GM18867 (cell line): ENCODE results near the gene RNGTT.
A peak's percentile ranks its signal among the peaks of the same experiment; 100 is the strongest.

Source experiments
- ATAC-seq: cut with Tn5 transposase; IDR thresholded peaks from one replicate; pipeline ENCODE4 v1.9.1; 2021; ENCODE audit warnings: mild to moderate bottlenecking, moderate library complexity; ENCODE audit not compliant: unreplicated experiment

The RNGTT gene

GRCh38 chr6:88670369-88670768 is 293.0 kb downstream of the RNGTT start:
- no peak for ATAC-seq

- ATAC-seq = no peak
Observed at GRCh38 chr6:88669475-88669874, 293.9 kb downstream of the RNGTT start.

- no peak for ATAC-seq
Observed at GRCh38 chr6:88666901-88667300, 296.5 kb downstream of the RNGTT start.

GRCh38 chr6:88665131-88665530 is 298.3 kb downstream of the RNGTT start:
- ATAC-seq = no peak

- ATAC-seq = no peak
Observed at GRCh38 chr6:88663801-88664200, 299.6 kb downstream of the RNGTT start.

GRCh38 chr6:88662653-88663174 is 300.7 kb downstream of the RNGTT start:
- ATAC-seq = peak; percentile 76

GRCh38 chr6:88662163-88662580 is 301.2 kb downstream of the RNGTT start:
- no peak for ATAC-seq

- ATAC-seq = no peak
Observed at GRCh38 chr6:88661136-88661535, 302.3 kb downstream of the RNGTT start.

GRCh38 chr6:88655586-88655985 is 307.8 kb downstream of the RNGTT start:
- ATAC-seq = no peak

- ATAC-seq = no peak
Observed at GRCh38 chr6:88653936-88654335, 309.5 kb downstream of the RNGTT start.

GRCh38 chr6:88651400-88651799 is 312.0 kb downstream of the RNGTT start:
- ATAC-seq = no peak

- ATAC-seq = no peak
Observed at GRCh38 chr6:88650979-88651378, 312.4 kb downstream of the RNGTT start.

- ATAC-seq = peak; percentile 96
Observed at GRCh38 chr6:88650029-88650619, 313.3 kb downstream of the RNGTT start.

- peak; percentile 95 for ATAC-seq
Observed at GRCh38 chr6:88641178-88641903, 322.1 kb downstream of the RNGTT start.

- no peak for ATAC-seq
Observed at GRCh38 chr6:88637761-88638545, 325.5 kb downstream of the RNGTT start.

GRCh38 chr6:88636871-88637270 is 326.5 kb downstream of the RNGTT start:
- no peak for ATAC-seq

- no peak for ATAC-seq
Observed at GRCh38 chr6:88633782-88634181, 329.6 kb downstream of the RNGTT start.

- no peak for ATAC-seq
Observed at GRCh38 chr6:88631830-88632229, 331.6 kb downstream of the RNGTT start.

GRCh38 chr6:88629838-88630494 is 333.5 kb downstream of the RNGTT start:
- no peak for ATAC-seq

- no peak for ATAC-seq
Observed at GRCh38 chr6:88626460-88626859, 337.0 kb downstream of the RNGTT start.

GRCh38 chr6:88623531-88623930 is 339.9 kb downstream of the RNGTT start:
- ATAC-seq = no peak
